AG09319 (cell line): ENCODE data around the gene IL34.

Experiments
- DNase-seq: peaks from one replicate; pipeline ENCODE4 v3.0.0-alpha.2; 2010; ENCODE audit warnings: low read depth; ENCODE audit errors: extremely low read depth
- CTCF ChIP-seq: IDR thresholded peaks from 2 replicates; pipeline ENCODE4 v1.5.1; 2011; ENCODE audit warnings: low read depth, mild to moderate bottlenecking, inconsistent platforms, low read length, moderate library complexity

Gene IL34

GRCh38 chr16:70604407-70605282 is 41.7 kb upstream of the IL34 start:
- TF ChIP-seq CTCF = no peak
- no peak for DNase-seq

- no peak for TF ChIP-seq CTCF
- no peak for DNase-seq
Measured at GRCh38 chr16:70605283-70605657, 41.1 kb upstream of the IL34 start.

GRCh38 chr16:70608521-70608920 is 37.8 kb upstream of the IL34 start:
- TF ChIP-seq CTCF = no peak
- DNase-seq = no peak

GRCh38 chr16:70610273-70611223 is 35.8 kb upstream of the IL34 start:
- no peak for TF ChIP-seq CTCF
- no peak for DNase-seq

GRCh38 chr16:70611224-70611598 is 35.1 kb upstream of the IL34 start:
- TF ChIP-seq CTCF = no peak
- DNase-seq = no peak

- DNase-seq = no peak
- TF ChIP-seq CTCF = no peak
Measured at GRCh38 chr16:70611785-70612303, 34.5 kb upstream of the IL34 start.
